KG1 (cell line): ENCODE results near the gene TSEN54.
"Not testable (repeated sequence)": the region's sequence is repeated elsewhere in the genome, so short reads cannot be mapped to it uniquely, and the experiment has no call there.

ENCODE experiments used
- DNase-seq: peaks from one replicate; lab custom pipeline; 2025; lab: John Stamatoyannopoulos, UW

TSEN54 gene

DNA sequence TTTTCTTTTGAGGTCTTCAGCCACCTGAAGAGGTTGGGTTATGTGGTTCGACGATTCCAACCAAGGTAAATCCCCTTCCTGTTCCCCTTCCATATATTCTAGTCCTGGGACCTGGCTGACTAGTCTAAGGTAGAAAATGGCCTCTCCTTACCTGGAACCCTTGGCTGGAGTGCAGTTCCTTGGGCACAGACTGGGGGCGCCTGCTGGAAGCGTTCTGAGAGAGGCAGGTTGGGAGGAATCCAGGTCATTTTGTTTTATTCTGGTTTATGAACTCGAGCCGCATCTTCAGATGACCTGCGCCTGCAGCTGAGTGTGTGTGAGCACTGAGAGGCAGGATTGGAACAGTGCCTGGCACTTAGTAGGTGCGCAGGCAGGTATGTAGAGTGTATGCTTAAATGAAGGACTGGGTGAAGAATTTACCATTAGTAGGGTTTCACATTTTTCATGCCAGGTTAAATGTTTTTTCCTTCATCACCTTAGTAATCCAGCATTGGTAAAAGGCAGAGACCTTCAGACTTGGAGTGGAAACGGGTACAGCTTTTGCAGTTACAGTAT, 2.7 kb downstream of the TSEN54 start:
- no peak for DNase-seq

DNA sequence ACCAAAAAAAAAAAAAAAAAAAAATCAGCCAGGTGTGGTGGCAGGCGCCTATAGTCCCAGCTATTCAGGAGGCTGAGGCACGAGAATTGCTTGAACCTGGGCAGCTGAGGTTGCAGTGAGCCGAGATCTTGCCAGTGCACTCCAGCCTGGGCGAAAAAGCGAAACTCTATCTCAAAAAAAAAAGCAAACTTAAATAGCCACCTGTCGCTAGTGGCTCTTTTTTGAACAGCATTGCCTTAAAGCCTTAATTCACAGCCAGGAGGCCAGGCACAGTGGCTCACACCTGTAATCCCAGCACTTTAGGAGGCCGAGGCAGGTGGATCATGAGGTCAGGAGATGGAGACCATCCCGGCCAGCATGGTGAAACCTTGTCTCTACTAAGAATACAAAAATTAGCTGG, 4.1 kb downstream of the TSEN54 start:
- not testable (repeated sequence) for DNase-seq

DNA sequence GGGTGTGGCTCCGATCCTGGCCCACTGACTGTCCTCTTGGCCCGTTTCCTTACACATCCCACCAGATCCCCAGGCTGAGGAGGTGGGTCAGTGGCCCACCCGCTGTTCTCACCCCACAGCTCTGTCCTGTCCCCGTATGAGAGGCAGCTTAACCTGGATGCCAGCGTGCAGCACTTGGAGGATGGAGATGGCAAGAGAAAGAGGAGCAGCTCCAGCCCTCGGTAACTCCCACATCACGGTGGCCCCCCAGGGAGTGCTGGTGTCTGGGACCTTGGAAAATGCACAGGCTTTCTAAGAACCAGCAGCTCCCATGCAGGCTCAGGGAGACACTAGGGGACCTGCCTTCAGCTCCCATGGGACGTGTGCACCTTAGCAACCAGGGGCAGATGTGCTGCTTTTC, 5.0 kb downstream of the TSEN54 start:
- no peak for DNase-seq

DNA sequence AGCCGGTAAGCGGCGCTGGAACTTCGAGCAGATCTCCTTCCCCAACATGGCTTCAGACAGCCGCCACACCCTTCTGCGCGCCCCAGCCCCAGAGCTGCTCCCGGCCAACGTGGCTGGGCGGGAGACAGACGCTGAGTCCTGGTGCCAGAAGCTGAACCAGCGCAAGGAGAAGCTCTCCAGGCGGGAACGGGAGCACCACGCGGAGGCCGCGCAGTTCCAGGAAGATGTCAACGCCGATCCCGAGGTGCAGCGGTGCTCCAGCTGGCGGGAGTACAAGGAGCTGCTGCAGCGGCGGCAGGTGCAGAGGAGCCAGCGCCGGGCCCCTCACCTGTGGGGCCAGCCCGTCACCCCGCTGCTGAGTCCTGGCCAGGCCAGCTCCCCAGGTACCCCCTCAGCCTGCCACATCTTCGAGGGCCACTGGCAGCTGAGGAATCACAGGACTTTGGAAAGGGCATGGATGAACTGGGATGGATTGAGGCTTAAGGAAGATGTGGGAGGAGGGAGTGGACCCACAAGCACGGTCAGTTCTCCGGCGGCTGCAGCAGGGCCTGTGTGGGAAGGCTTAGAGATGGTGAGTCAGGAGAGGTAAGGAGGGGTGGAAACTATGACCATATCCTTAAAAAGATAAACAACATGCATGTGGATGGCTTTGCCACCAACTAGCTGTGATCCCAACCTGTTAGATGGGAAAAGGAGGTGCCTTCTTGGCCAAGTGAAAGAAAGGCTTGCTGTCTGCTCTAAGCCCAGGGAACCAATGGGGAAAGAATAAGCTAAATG, 5.8 kb downstream of the TSEN54 start:
- no peak for DNase-seq

DNA sequence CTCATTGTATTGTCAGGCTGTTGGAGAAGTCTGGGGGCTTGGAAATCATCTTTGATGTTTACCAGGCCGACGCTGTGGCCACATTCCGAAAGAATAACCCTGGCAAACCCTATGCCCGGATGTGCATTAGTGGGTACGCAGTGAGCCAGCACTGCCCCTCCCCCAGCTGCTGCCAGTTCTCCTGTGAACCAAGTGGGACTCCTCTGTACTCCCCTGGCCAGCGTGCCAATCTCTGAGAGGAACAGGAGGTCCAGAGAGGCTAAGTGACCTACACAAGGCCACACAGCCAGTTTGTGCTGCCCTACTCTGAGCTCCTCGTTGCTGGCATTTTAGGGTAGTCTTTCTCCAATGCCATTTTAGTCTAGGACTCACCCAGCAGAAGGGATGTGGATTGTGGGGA, 7.3 kb downstream of the TSEN54 start:
- no peak for DNase-seq

DNA sequence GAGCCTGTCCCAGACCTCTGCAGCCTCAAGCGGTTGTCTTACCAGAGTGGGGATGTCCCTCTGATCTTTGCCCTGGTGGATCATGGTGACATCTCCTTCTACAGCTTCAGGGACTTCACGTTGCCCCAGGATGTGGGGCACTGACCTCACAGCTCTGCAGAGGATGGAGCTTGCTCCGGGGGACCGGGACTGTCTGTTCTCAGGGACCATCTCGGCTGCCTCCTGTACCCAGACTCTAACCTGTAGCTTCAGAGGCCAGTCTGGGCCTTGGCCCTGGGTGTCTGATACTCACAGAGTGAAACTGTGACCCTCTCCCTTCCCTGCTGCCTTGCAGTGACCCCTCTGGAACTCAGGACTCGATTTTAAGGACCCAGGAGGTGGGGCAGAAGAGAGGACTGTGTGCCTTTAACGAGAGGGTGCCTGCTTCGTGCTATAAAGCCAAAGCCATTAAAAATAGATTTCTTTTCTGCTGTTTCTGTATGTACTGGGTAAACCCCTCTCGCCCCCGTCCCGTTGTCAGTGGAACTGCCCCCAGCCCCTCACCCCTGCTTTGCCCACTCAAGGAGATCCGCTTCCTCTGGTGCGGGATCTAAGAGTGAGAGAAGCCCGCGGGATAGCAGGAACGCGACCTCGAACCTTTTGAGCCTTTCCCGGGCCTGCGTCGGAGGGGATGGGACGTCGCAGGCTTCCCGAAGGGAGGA, 8.1 kb downstream of the TSEN54 start:
- DNase-seq = no peak

DNA sequence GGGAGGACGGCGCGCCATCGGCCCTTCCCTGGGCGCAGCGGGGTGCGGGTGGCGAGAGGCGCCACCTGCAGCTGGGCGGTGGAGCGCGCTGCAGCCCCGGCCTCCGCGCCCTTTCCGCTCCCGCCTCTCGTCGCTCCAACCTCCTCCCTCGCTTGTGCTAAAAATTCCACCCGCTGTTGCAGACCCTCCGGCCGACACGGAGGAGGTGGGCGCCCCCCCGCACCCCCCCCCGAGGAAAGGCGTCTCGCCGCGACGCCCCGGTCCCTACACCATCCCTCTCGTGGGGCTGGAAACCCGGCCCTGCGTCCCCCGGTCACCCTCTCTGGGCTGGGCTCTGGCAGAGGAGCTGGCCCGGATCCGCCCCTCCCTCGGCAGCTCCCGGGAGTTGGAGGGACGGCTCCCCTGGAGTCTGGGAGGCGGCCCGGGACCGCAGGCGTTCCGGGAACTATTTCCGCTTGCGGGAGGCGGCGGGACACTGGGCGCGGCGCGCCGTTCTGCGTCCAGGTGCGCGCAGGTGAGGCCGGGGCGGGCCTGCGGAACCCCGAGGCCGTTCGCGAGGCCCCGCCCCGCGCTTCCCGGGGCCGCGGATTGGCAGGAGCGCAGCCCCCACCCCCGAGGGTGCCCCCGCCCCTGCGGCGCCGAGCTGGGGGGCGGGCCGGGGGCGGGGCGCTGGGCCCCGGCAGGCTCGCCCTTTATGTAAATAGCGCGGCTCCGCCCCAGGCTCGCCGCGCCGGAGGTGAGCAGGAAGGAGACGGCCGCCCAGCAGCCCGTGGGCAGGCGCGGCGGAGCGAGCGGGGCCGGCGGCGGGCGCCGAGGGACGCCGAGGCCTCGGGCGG, 8.9 kb downstream of the TSEN54 start, which contains the start of gene LLGL2:
LLGL2 (plus strand) TSS at position 728 of the 836 bp plus-strand sequence. CDS start 17,730 bp downstream, outside the sequence.
- no peak for DNase-seq

DNA sequence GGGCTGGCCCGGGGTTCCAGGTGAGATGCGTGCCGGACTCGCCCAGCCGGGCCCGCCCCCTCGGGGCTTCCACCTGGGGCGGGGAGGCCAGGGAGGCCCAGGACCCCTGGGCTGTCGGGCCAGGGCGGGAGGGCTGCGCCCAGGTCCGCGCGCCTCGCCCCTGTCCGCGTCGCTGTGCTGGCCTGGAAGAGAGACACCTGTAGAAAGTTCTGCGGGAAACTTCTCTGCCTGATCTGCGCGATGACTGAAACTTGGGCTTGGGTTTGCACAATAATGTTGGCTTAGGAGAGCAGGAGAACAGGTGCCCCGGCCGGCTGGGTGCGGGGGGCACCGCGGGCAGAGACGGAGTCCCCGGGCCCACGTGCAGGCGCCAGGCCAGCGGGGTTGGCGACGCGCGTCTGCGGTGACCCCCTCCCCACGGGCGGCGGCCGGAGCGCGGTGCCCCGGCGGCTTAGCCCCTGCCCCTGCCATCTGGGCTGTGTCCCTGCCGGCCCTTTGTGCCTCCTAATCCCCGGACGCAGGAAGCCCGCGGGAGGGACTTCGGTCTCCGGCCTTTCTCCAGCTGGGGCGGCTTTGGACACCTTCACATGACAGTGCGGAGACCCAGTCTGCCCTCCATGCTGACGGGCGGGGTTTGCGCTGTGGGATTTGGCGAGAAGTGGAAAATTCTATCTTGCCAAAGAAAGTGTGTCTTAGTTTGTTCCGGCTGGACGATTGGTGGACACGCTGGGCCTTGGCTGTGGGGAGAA, 9.7 kb downstream of the TSEN54 start:
- DNase-seq = no peak

DNA sequence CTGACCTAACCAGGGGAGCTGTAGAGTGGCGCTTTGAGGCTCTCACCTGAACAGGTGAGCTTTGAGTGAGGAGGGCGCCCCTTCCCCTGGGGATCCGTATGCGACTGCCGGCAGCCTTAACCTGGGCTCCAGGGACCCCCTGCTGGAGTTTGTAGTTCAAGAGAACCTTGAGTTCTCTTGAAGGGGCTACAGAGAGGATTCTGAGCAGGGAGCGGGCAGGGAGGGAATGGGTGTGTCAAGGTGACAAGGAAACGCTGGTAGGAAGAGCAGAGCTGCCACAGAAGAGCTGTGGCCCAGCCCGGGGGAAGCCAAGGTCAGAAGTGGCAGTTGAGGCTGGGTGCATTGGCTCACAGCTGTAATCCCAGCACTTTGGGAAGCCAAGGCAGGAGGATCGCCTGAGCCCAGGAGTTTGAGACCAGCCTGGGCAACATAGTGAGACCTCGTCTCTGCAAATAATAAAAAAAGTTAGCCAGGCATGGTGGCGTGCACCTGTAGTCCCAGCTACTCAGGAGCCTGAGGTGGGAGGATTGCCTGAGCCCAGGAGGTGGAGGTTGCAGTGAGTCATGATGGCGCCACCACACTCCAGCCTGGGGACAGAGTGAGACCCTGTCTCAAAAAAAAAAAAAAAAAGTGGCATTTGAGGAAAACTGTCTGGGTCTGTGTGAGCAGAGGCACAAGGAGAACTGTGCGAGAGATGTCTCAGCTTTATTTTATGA, 10.4 kb downstream of the TSEN54 start:
- no peak for DNase-seq

DNA sequence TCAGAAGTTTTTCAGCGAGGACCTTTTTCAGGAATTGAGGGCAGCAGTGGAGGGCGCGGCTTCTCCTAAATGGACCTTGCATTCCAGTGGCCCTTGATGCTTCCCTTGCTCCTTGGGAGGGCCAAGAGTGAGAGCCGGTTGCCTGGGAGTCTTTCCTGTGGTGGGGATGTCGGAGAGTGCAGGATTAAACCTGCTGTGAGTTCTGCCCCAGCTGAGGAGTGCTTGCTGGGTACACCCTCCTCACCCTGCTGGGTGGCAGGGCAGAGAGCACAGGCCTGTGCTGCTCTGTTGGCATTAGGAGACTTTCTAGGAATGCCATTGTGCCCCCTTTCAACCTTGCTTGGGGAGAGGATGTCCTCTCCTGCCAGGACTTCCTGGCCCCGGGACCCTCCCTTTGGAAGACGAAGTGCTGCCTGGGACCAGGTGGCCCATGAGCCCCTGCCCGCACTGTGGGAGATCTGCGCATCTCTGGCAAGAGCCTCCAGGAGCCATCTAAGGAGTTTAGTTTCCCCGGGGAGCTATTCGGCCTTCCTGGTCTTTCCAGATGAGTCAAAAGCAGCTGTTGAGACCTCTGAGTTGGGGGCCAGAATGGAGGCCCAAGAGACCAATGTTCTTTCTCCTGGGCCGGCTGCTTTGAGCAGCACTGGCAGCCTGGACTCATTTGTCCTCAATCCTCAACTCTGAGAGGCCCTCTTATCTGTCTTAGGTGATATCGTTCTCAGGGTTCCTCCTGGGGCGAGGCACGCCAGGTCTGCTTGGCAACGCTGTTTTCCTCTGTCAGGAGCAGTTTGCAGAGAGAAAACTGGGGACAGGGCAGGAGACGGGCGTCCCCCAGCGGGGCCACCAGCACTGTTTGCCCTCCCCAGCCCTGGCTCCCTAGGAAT, 14.8 kb downstream of the TSEN54 start:
- no peak for DNase-seq

DNA sequence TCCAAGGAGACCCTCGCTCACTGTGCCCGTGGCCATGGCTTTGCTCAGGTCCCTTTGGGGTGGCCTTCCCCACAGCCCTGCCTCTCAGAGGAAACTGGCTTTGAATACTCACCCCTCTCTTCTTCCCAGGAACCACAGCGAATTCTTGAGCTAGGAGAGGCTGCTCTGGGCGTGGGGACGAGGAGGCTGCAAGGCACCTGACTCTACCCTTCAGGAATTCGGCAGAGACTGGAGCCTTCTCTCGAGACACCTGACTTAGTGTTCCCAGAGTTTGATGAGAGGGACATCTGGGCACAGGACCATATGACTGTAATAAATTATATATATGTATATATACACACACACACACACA, 15.4 kb downstream of the TSEN54 start:
- DNase-seq = no peak

DNA sequence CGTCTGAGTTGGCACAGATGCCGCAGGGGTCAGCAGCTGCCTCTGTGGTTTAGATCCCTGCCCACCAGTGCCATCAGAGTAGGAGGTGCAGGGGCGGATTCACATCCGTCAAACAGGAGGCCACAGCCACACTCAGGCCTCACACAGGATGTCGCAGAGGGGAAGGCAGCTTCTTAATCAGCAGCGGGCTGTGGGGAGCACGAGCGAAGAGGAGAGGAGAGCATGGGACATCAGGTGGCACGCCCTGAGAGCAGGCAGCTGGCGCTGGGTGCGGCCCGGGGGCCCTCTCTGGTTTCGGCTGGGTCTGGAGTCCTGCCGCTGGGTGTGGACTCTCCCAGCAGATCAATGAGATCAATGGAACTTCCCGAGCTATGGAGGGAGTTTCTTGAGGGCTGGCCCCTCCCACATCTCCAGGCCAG, 18.8 kb downstream of the TSEN54 start:
- no peak for DNase-seq

DNA sequence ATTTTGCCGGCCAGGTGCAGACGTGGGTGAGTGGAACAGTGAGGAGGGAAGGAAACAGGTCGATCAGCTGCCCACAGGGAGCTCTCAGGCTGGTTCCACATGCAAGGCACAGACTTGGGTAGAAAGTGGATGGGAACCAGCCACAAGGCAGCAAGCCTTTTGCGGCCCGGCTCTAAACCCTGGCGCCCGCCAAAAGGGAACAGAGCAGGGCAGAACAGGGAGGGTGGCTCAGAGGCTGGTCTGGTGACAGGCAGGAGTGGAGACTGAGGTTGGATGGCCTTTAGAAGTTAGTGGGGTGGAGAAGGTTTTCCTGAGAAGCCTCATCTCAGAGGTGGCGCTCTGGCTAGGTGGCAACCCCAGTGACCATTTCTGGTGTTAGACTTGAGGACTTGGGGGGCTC, 19.5 kb downstream of the TSEN54 start:
- DNase-seq = no peak

DNA sequence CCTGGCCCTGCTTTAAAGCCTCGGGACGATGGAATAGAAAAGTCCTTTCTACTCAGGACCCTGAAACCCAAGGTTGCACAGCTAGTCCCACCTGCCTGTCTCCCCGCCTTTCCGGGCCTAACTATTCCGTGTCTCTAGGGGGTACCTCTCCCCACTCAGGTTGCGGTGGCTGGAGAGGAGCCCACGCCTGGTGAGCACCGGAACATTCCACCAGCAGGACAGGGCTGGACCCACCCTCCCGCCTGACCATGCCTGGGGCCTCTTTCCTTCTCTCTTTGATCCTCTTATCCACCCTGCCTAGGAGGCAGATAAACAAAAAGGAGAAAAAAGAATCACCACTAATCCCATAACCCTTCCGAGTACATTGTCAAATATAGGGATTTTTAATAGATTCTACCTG, 20.0 kb downstream of the TSEN54 start:
- DNase-seq = no peak

DNA sequence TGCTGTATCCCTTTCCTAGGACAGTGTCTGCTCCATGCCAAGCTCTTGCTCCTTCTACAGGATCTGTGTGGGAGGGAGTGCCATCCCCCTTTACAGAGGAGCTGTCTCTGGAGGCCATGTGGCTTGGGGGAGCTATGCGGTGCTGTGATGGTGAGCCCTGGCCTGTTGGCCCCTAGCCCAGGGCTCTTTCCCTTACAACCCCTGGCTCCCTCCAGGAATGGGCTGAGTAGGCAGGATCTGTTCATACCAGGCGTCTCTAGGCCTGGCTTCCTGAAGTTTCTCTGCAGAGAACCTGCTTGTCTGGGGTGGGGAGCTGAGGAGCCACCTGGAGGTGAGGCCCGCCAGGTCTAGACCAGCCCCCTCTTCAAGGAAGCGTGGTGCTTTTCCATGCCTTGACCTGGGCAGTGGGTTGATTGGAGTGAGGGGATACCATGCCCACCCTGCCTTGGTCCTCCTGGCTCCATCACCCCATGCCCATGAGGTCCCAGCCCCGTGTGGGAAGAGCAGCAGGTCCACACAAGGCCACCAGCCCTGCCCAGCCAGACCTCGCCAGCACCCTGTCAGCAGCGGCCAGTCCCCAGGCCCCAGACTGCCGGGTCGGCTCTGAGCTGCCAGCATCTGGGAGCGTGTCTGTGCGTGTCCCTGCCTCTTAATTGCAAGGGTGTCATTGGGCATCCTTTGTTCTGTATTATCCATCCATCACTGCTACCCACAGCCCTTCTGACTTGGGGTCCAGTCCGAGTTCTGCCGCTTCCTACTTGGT, 23.8 kb downstream of the TSEN54 start:
- no peak for DNase-seq

DNA sequence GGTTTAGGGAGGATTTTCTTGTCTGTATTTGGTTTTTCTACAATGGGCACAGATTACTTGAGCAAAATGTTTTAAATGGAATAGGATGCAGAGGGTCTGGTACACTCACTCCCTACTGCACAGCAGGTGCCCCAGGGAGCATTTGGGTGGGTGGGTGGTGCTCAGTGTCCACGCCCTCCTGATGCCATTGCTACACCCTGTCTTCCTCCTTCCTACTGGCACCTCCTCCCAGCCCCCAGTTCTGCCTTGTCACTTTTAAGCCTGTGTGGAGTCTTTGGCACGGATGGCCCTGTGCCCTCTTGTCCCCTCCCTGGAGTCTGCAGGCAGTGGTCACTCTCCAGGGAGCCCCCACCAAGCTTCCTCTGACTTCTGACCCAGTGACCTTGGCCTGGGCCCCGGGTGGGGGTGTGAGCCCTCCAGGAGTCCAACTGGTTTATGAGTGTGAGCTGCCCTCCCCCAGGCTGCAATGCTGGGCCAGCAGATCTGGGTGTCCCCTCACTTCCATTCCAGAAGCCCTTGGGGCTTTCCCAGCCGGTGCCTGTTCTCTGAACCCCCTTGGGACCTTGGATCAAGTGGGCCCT, 24.7 kb downstream of the TSEN54 start:
- DNase-seq = no peak

DNA sequence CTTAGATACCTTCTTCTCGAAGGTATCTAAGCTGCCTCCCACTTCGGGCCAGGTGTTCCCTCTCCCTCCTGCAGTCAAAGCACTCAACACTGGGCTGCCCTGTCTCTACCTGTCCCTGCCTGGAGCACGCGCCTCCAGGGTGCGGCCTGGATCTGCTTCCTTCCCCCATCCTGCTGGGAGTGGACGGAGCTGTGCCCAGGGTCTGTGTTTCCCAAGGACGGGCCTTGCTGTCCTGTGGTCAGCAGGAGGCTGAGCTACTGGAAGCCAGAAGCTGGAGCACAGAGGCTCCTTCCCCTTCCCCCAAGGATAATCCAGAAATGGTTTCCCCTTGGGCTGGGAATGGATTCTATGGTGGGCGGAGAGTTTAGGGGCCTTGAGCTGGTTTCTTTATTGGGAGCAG, 25.9 kb downstream of the TSEN54 start:
- DNase-seq = no peak

DNA sequence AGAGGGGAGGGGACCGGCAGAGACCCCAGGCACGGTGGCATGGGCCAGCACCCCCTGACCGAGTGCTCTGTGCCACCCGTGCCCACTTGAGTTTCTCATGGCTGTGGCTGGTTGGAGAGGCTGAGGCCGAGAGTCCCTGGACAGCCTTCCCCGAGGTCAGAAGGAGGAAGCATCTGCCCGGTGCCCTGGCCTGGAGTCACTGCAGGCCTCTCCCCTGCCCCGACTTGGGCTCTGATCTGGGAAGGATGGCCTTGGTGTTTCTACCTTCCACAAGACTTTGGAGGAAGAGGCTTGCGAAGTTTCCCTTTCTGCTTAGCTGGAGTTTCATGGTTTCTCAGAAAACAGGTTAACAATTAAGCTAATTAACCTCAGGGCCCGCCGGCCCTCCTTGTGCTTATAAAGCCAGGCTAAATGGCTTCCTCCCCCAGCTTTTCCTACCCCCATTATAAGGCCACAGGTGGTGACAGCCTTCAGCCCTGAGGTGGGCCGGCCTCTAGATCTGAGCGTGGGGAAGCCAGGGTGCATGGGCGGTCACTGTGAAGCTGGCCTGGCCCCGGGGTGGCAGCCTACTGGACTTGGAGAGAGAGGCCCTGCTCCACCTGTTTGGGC, 26.5 kb downstream of the TSEN54 start:
- no peak for DNase-seq
